ENCODE results near the gene FBN1.

The FBN1 gene

GRCh38 chr15:48645558-48646330 is at the start of gene FBN1:
FBN1 (minus strand) TSS chr15:48645709; CDS start chr15:48644769, 940 bp downstream.
- no peak for DNase-seq (ENCODE audit: low read depth, low spot score)

GRCh38 chr15:48693484-48693883 is 48.0 kb upstream of the FBN1 start:
- no peak for DNase-seq (ENCODE audit: low read depth, low spot score)

GRCh38 chr15:48688493-48688892 is 43.0 kb upstream of the FBN1 start:
- no peak for DNase-seq (ENCODE audit: low read depth, low spot score)

- no peak for DNase-seq (ENCODE audit: low read depth, low spot score)
Observed at GRCh38 chr15:48683991-48684765, 38.7 kb upstream of the FBN1 start.

GRCh38 chr15:48682942-48683651 is 37.6 kb upstream of the FBN1 start:
- no peak for DNase-seq (ENCODE audit: low read depth, low spot score)

- DNase-seq (ENCODE audit: low read depth, low spot score), result no peak
Observed at GRCh38 chr15:48681353-48681752, 35.8 kb upstream of the FBN1 start.

- no peak for DNase-seq (ENCODE audit: low read depth, low spot score)
Observed at GRCh38 chr15:48680841-48681240, 35.3 kb upstream of the FBN1 start.

GRCh38 chr15:48679952-48680351 is 34.4 kb upstream of the FBN1 start:
- DNase-seq (ENCODE audit: low read depth, low spot score), result no peak

- no peak for DNase-seq (ENCODE audit: low read depth, low spot score)
Observed at GRCh38 chr15:48678851-48679250, 33.3 kb upstream of the FBN1 start.

- DNase-seq (ENCODE audit: low read depth, low spot score), result no peak
Observed at GRCh38 chr15:48677821-48678220, 32.3 kb upstream of the FBN1 start.

GRCh38 chr15:48675436-48675835 is 29.9 kb upstream of the FBN1 start:
- no peak for DNase-seq (ENCODE audit: low read depth, low spot score)

- DNase-seq (ENCODE audit: low read depth, low spot score), result no peak
Observed at GRCh38 chr15:48674876-48675275, 29.4 kb upstream of the FBN1 start.

- DNase-seq (ENCODE audit: low read depth, low spot score), result no peak
Observed at GRCh38 chr15:48672206-48672605, 26.7 kb upstream of the FBN1 start.

- no peak for DNase-seq (ENCODE audit: low read depth, low spot score)
Observed at GRCh38 chr15:48671103-48672022, 25.9 kb upstream of the FBN1 start.

- no peak for DNase-seq (ENCODE audit: low read depth, low spot score)
Observed at GRCh38 chr15:48667701-48668100, 22.2 kb upstream of the FBN1 start.

GRCh38 chr15:48664436-48664835 is 18.9 kb upstream of the FBN1 start:
- no peak for DNase-seq (ENCODE audit: low read depth, low spot score)

- no peak for DNase-seq (ENCODE audit: low read depth, low spot score)
Observed at GRCh38 chr15:48657950-48658591, 12.6 kb upstream of the FBN1 start.

GRCh38 chr15:48654801-48655200 is 9.3 kb upstream of the FBN1 start:
- no peak for DNase-seq (ENCODE audit: low read depth, low spot score)

GRCh38 chr15:48653913-48654670 is 8.6 kb upstream of the FBN1 start:
- DNase-seq (ENCODE audit: low read depth, low spot score), result no peak

- DNase-seq (ENCODE audit: low read depth, low spot score), result no peak
Observed at GRCh38 chr15:48653216-48653615, 7.7 kb upstream of the FBN1 start.

All from activated CD4-positive, CD25-positive, alpha-beta regulatory T cell treated with anti-CD3 and anti-CD28 coated beads, Interleukin-2, amount 50 U/mL, for 16 hours (primary cell).